ENCODE measurements around the gene PCNT.
A peak's percentile ranks its signal among the peaks of the same experiment; 100 is the strongest.

Gene PCNT

DNA sequence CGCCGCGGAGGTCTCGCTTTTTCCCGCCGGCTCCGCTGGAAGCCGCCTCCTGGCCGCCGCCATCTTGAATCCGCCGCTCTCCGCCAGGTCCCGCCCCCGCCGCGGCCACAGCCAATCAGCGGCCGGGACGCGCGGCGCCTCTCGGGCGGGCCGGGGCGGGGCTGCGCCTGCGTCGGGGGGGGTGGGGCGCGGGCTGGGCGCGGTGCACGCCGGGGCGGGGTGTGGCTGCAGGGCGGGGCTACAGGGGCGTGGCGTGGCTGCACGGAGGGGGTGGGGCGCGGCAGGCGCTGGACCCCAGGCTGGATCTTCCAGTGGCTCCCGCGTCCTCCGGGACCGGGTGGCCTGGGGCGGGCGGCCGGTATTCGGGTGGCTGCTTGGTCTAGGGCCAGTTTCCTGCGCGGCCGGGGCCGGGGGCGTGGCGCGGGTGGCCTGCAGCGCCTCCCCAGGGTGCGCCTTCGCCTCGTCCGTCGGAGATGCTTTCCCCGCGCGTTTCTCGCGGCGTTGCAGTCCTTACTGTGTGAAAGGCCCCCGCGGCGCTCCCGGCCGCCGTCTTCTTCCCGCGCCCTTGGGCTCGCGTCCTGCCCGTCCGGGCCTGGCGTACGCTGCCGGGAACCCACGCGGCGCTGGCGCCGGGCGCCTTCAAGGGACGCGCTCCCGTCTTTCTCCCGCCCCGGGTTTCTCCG lies 575 bp downstream of the PCNT start:
- TF ChIP-seq, protein P1, sequence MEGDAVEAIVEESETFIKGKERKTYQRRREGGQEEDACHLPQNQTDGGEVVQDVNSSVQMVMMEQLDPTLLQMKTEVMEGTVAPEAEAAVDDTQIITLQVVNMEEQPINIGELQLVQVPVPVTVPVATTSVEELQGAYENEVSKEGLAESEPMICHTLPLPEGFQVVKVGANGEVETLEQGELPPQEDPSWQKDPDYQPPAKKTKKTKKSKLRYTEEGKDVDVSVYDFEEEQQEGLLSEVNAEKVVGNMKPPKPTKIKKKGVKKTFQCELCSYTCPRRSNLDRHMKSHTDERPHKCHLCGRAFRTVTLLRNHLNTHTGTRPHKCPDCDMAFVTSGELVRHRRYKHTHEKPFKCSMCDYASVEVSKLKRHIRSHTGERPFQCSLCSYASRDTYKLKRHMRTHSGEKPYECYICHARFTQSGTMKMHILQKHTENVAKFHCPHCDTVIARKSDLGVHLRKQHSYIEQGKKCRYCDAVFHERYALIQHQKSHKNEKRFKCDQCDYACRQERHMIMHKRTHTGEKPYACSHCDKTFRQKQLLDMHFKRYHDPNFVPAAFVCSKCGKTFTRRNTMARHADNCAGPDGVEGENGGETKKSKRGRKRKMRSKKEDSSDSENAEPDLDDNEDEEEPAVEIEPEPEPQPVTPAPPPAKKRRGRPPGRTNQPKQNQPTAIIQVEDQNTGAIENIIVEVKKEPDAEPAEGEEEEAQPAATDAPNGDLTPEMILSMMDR (IDR thresholded peaks at IDR 0.05; ENCODE audit: borderline replicate concordance, insufficient read depth, low read depth, low read length) = 0 out of 2 replicates have a peak, but pooled peaks have one; percentile 11
- peak overlapping the region; percentile 100 for H3K4me3 ChIP-seq (ENCODE audit: low read depth, low read length)

DNA sequence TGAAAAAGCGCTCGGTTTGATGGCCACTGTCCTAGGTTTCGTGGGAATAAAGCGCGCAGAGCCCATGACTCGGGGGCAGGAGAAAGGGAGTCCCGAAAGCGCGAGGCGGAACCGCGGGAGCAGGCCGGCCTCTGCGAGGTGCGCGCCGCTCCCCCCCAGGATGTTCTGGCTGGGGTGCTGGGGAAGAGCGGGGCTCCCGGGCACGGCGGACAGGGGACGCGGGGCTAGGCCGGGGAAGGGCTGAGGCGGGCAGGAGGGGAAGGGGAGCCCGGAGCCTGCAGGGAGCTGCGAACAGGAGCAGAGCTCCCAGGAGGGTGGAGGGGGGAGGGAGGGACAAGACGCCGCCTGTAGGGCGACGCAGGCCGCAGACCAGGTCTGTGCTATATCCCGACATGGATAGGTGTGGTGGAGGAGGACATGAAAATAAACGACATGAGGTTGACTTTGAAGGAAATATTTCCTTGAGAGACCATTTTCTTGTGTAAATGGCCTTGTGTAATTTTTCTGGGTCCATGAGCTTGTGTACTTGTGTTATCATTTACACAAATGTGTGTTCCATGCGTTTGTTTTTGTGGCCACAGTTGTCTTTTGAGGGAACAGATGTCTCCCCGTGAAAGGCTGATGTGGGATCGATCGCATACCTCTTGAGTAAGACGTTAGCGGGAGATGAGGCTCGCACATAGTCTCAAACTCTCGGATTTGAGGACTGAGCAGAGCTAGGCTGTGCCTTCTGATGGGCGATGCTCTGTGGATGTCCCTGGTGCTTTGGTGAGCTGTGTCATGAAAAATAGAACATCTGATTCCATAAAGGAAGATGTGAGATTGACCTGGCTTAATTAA lies 1.3 kb downstream of the PCNT start:
- TF ChIP-seq, protein P1 (IDR thresholded peaks at IDR 0.05; ENCODE audit: borderline replicate concordance, insufficient read depth, low read depth, low read length) = peak; percentile 34; the same call in 1 of the 2 replicates
- H3K4me3 ChIP-seq (ENCODE audit: low read depth, low read length) = peak overlapping the region; percentile 100

DNA sequence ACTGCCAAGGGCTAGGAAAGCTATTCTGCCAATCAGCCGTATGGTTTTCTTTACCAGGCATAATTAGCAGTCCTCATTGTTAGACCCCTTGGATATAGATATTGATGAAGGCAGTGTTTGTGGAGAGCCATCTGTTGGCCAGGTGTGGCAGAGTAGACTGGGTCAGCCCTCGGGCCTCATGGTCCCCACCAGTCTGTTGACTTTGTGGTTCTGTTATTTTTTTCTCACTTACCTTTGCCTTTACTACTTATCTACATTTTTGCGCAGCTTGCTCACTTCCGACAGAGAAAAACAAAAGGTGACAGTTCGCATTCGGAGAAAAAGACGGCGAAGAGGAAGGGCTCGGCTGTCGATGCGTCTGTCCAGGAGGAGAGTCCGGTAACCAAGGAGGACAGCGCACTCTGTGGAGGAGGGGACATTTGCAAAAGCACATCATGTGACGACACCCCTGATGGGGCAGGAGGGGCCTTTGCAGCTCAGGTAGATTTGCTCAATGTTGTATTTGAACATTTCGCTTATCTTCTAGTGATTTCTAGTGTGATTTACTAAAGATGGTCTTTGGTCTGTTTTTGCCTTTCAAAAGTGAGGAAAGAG lies 2.3 kb downstream of the PCNT start:
- no peak overlapping the region for H3K4me3 ChIP-seq (ENCODE audit: low read depth, low read length)
- TF ChIP-seq, protein P1 (IDR thresholded peaks at IDR 0.05; ENCODE audit: borderline replicate concordance, insufficient read depth, low read depth, low read length) = no peak

DNA sequence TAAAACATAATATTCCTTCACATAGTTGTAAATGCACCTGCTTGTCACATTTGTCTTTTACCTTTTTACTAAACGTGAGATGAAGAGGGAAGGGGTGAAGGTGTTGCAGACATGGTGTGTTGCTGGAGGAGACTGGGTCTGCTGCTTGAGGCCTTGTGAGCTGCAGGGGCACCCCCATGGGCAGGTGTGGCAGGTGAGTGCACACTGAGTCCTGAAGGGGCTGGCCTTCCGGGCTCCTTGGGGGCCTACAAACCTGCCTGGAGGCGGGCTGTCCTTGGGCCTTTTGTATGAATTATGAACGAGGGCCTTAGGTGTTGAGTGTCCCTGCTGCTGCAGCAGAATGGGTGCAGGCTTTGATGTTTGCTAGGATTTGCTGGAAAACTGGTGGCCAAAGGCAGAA lies 3.8 kb downstream of the PCNT start:
- no peak overlapping the region for H3K4me3 ChIP-seq (ENCODE audit: low read depth, low read length)
- TF ChIP-seq, protein P1 (IDR thresholded peaks at IDR 0.05; ENCODE audit: borderline replicate concordance, insufficient read depth, low read depth, low read length) = no peak

DNA sequence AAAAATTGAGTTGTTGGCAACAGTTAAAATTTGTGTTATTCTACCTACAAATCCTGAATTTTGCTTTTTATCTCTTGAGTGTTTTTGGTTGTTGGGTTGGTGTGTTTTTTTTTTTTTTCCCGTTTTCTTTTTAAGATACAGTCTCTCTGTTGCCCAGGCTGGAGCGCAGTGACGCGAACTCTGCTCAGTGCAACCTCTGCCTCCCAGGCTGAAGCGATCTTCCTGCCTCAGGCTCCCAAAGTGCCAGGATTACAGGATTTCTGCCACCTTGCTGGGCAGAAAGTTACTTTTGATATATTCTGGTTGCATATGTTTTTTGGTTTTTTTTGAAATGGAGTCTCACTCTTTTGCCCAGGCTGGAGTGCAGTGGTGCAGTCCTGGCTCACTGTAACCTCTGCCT lies 4.2 kb downstream of the PCNT start:
- no peak overlapping the region for H3K4me3 ChIP-seq (ENCODE audit: low read depth, low read length)
- TF ChIP-seq, protein P1 (IDR thresholded peaks at IDR 0.05; ENCODE audit: borderline replicate concordance, insufficient read depth, low read depth, low read length) = no peak

DNA sequence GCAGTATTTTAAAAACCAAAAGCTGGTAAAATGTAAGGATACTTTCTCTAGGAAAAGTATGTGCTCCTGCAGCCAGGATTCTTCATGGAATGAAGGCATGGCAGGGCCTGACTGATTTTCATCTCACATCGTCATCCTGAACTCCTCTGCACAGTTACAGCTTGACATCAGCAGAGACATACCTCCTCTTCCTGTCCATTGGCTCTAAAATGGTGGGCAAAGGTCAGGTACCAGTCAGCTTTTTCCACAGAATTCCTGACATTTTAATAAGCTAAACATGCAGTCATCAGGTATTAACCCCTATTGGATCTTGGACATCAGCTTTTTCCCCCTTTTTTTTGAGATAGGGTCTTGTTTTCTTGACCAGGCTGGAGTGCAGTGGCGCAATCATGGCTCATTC lies 5.8 kb downstream of the PCNT start:
- TF ChIP-seq, protein P1 (IDR thresholded peaks at IDR 0.05; ENCODE audit: borderline replicate concordance, insufficient read depth, low read depth, low read length) = no peak
- no peak overlapping the region for H3K4me3 ChIP-seq (ENCODE audit: low read depth, low read length)

Data from GM12875 (cell line).